ENCODE data around the gene MAML2. TPM values are rescaled to one million over a fixed set of nuclear protein-coding genes. Genes with fewer than 3 reads are reported as not detected.

Gene MAML2
- total and polyA plus RNA-seq, 2 of the 8 experiments (the other 6 are each of a cell fraction or from before 2014, with no cell fraction given) = 3.8 to 6.6 TPM

DNA sequence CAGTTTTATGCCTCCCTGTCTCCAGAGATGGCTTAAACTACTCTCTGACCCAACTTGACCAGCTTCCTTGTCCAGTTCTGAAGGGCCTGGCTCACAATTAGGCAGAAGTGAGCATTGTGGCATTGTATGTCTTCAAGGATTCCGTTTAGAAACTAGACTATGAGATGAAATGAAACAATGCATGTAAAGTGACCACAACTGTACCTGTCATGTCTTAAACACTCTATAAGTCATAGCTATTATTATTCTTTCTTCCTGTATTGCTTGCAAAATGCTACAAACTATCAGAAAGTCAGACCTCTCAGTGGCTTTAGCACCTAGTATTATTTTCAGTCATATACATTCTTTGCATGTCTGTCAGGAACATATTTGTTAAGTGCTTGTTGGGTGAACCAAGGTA, 291.2 kb downstream of the MAML2 start:
- H3K27me3 ChIP-seq (replicated peaks in 1 of 4; ENCODE audit: control insufficient read depth in 3 of 4, extremely low read depth in 1 of 4, insufficient read depth in 3 of 4, low read length in 3 of 4) = no peaks in the 10 kb centered on the region
- H2AK5ac ChIP-seq (ENCODE audit: low read depth, low read length) = no peak overlapping the region
- H3K9me3 ChIP-seq (ENCODE audit: insufficient read depth in 2 of 2, low read depth in 1 of 2, low read length in 1 of 2) = no peaks in the 10 kb centered on the region
- no peaks in the 10 kb centered on the region for H3K23me2 ChIP-seq (ENCODE audit: low read depth, low read length)
- no peak overlapping the region for H2BK12ac ChIP-seq (ENCODE audit: low read depth, low read length)
- no peak overlapping the region for H4K91ac ChIP-seq (replicated peaks; ENCODE audit: insufficient read length, low read length)
- H3K23ac ChIP-seq (ENCODE audit: insufficient read length) = no peak overlapping the region
- FAIRE-seq (no peak), DNase-seq (ENCODE audit: low read depth in 1 of 2, low spot score in 2 of 2) (no peak)
- H3K27ac ChIP-seq (ENCODE audit: low read depth, low read length) = no peak overlapping the region
- 100% methylated on average over 1 of the region's 1 CpG; no CpG with 5 or more reads in 1 of the 2 experiments for WGBS, 2 experiments (ENCODE audit: extremely low coverage in 1 of 2, insufficient coverage in 1 of 2, insufficient read length in 1 of 2, insufficient replicate concordance in 2 of 2, low coverage in 1 of 2, low lambda C conversion rate in 2 of 2, missing lambda C conversion rate in 1 of 2)
- no peaks in the 10 kb centered on the region for H4K20me1 ChIP-seq (replicated peaks in 1 of 2; ENCODE audit: control insufficient read depth in 1 of 2, insufficient read depth in 2 of 2, low read length in 2 of 2)
- no peak overlapping the region for H3K4me2 ChIP-seq (ENCODE audit: insufficient read depth in 1 of 2, low read depth in 2 of 2, low read length in 2 of 2)
- H2BK120ac ChIP-seq (replicated peaks; ENCODE audit: low read depth, low read length) = no peak overlapping the region
- ChIA-PET POLR2A (ENCODE audit: partially characterized antibody) (no interaction called here), CTCF (ENCODE audit: partially characterized antibody) (interaction anchor here (1.1 to 1.5 kb wide), 2 partner anchors 174 to 290 kb away, joined by 3 read pairs; no protein-coding TSS in a partner anchor)
- H3K4ac ChIP-seq (replicated peaks; ENCODE audit: insufficient read length, low read depth, low read length) = no peak overlapping the region
- no peak for TF ChIP-seq KDM5A (IDR thresholded peaks at IDR 0.05; ENCODE audit: low read length)
- TF ChIP-seq SRF (IDR thresholded peaks at IDR 0.05; ENCODE audit: low read depth, low read length) = no peak
- TF ChIP-seq GABPA (IDR thresholded peaks at IDR 0.05; ENCODE audit: borderline replicate concordance, insufficient read depth, low read length) = no peak
- no peak for TF ChIP-seq SP4 (IDR thresholded peaks at IDR 0.05; ENCODE audit: low read length)
- no peak overlapping the region for H3K4me3 ChIP-seq (ENCODE audit: extremely low read depth in 1 of 4, insufficient read depth in 2 of 4, low read depth in 3 of 4, low read length in 4 of 4)
- no peak overlapping the region for H3K14ac ChIP-seq (ENCODE audit: insufficient read length)
- H3K79me2 ChIP-seq (ENCODE audit: control insufficient read depth in 1 of 2, insufficient read depth in 2 of 2, low read length in 2 of 2) = no peaks in the 10 kb centered on the region
- no peak overlapping the region for H3K56ac ChIP-seq (replicated peaks; ENCODE audit: insufficient read length, low read depth, low read length)
- no peaks in the 10 kb centered on the region for H3K79me1 ChIP-seq (ENCODE audit: low read depth, low read length)
- H3K4me1 ChIP-seq (replicated peaks in 1 of 4; ENCODE audit: control insufficient read depth in 3 of 4, insufficient read depth in 4 of 4, low read length in 3 of 4) = peaks cover 5 to 6% (median 6%) of the 10 kb centered on the region in 4 experiments; a peak in 5 of 7 replicates
- H3K9ac ChIP-seq (replicated peaks in 1 of 4; ENCODE audit: extremely low read depth in 1 of 4, low read depth in 3 of 4, low read length in 3 of 4) = no peak overlapping the region
- H2AFZ ChIP-seq (ENCODE audit: low read length) = no peak overlapping the region
- no peak overlapping the region for H4K5ac ChIP-seq (ENCODE audit: insufficient read length, low read depth, low read length)
- H2BK5ac ChIP-seq (ENCODE audit: low read depth, low read length) = no peak overlapping the region
- H3K18ac ChIP-seq (ENCODE audit: extremely low read depth, low read length) = no peak overlapping the region
- H4K8ac ChIP-seq (ENCODE audit: extremely low read depth, insufficient read depth, low read length) = no peak overlapping the region
- H2BK20ac ChIP-seq (ENCODE audit: low read length) = no peak overlapping the region
- no peaks in the 10 kb centered on the region for H3K36me3 ChIP-seq (ENCODE audit: control insufficient read depth in 2 of 4, insufficient read depth in 4 of 4, low read length in 3 of 4)
- no peak overlapping the region for H2BK15ac ChIP-seq (ENCODE audit: low read length)
